K562 (cell line): ENCODE results near the gene TMC4. TPM values are rescaled to one million over a fixed set of nuclear protein-coding genes. Genes with fewer than 3 reads are reported as not detected.
A peak's percentile ranks its signal among the peaks of the same experiment; 100 is the strongest.

ENCODE experiments used
- AFF1 ChIP-seq, 2 experiments: fragments of 450-650 bp; IDR thresholded peaks; 2 replicates each; pipeline ENCODE4 v1.6.1; 2018; ENCODE audit warnings: mild to moderate bottlenecking in 2 of 2, low read depth in 1 of 2; ENCODE audit not compliant: partially characterized antibody in 2 of 2
- KAT7 ChIP-seq: sonication (generic); formaldehyde crosslinking; IDR thresholded peaks from 2 replicates; pipeline ENCODE4 v1.8.0; 2022; ENCODE audit warnings: missing genetic modification reagents, mild to moderate bottlenecking, borderline replicate concordance
- KLF10 ChIP-seq: fragments of 250-450 bp; sonication (Bioruptor Pico); IDR thresholded peaks from 2 replicates; pipeline ENCODE4 v1.6.1; 2021; ENCODE audit warnings: matching md5 sums
- LCOR ChIP-seq: sonication (generic); formaldehyde crosslinking; IDR thresholded peaks from 2 replicates; pipeline ENCODE4 v1.8.0; 2022; ENCODE audit warnings: mild to moderate bottlenecking, missing genetic modification reagents
- MIER1 ChIP-seq: fragments of 450-650 bp; IDR thresholded peaks from 2 replicates; pipeline ENCODE4 v1.6.1; 2016; ENCODE audit warnings: antibody characterized with exemption, mild to moderate bottlenecking, low read depth
- MYC ChIP-seq, 2 experiments: fragments of 250-450 bp in 1 of 2; sonication (Bioruptor Pico) in 1 of 2; IDR thresholded peaks; 2 replicates each; pipeline versions ENCODE4 v1.5.1 to v1.6.1; 2012 to 2021; ENCODE audit warnings: low read depth in 2 of 2, borderline replicate concordance in 1 of 2, improper control_type of control experiment in 1 of 2, low read length in 1 of 2, mild to moderate bottlenecking in 1 of 2, moderate library complexity in 1 of 2
- NCOA6 ChIP-seq: fragments of 450-650 bp; IDR thresholded peaks from 2 replicates; pipeline ENCODE4 v1.6.1; 2017; ENCODE audit warnings: mild to moderate bottlenecking
- NR2F6 ChIP-seq: fragments of 450-650 bp; formaldehyde crosslinking; IDR thresholded peaks from 2 replicates; pipeline ENCODE4 v1.4.0; 2020; ENCODE audit warnings: mild to moderate bottlenecking
- PYGO2 ChIP-seq: fragments of 450-650 bp; IDR thresholded peaks from 2 replicates; pipeline ENCODE4 v1.6.1; 2016; ENCODE audit warnings: mild to moderate bottlenecking, missing genetic modification characterization, moderate library complexity, missing compliant biosample characterization
- RB1 ChIP-seq: fragments of 450-650 bp; IDR thresholded peaks from 2 replicates; pipeline ENCODE4 v1.6.1; 2017; ENCODE audit warnings: low read depth, mild to moderate bottlenecking
- RBM22 ChIP-seq: fragments of 200-400 bp; formaldehyde crosslinking; IDR thresholded peaks from 2 replicates; pipeline ENCODE4 v1.6.1; 2018; ENCODE audit warnings: low read length, low read depth; ENCODE audit not compliant: poor library complexity, severe bottlenecking
- RNF2 ChIP-seq: sonication (generic); IDR thresholded peaks from 2 replicates; pipeline ENCODE4 v1.6.1; 2016
- SMARCB1 ChIP-seq: IDR thresholded peaks from 2 replicates; pipeline ENCODE4 v1.6.1; 2011; ENCODE audit warnings: improper control_type of control experiment, low read depth; ENCODE audit not compliant: insufficient read length
- STAG1 ChIP-seq: sonication (generic); formaldehyde crosslinking; IDR thresholded peaks from 2 replicates; pipeline ENCODE4 v1.5.0; 2020; ENCODE audit warnings: missing genetic modification reagents, borderline replicate concordance
- SUPT5H ChIP-seq: fragments of 450-650 bp; IDR thresholded peaks from 2 replicates; pipeline ENCODE4 v1.6.1; 2016
- TCFL5 ChIP-seq: fragments of 250-450 bp; sonication (Bioruptor Pico); conservative IDR thresholded peaks from 2 replicates; pipeline ENCODE4 v1.6.1; 2021; ENCODE audit warnings: mild to moderate bottlenecking, moderate library complexity, matching md5 sums
- ZNF586 ChIP-seq: fragments of 450-650 bp; formaldehyde crosslinking; conservative IDR thresholded peaks from 2 replicates; pipeline ENCODE4 v1.4.0; 2020; ENCODE audit warnings: mild to moderate bottlenecking, moderate library complexity
- ZSCAN32 ChIP-seq: fragments of 450-650 bp; formaldehyde crosslinking; IDR thresholded peaks from 2 replicates; pipeline ENCODE4 v1.4.0; 2020; ENCODE audit warnings: mild to moderate bottlenecking, moderate library complexity
- polyA plus RNA-seq, 8 experiments: library from polyadenylated mRNA; depleted of rRNA in 4 of 8; stranded (reverse) in 5 of 8; unstranded in 3 of 8; fragments of >200 nt; fragmentation: Nextera tagmentation in 2 of 8; fragmentation: Illumina TruSeq in 1 of 8; extraction: Ambion mirVana in 2 of 8; extraction: Trizol in 1 of 8; gene quantifications; 2 replicates each; pipeline versions ENCODE4 v1.2.1 to v1.2.3, GENCODE V29; 2011 to 2014; ENCODE audit warnings: inconsistent platforms in 1 of 8, missing spikeins in 1 of 8
- total RNA-seq, 7 experiments: library from RNA; depleted of rRNA in 6 of 7; stranded (reverse); fragments of >200 nt in 6 of 7; fragmentation: Illumina TruSeq in 2 of 7; extraction: Trizol in 2 of 7; gene quantifications; 2 replicates each; pipeline versions ENCODE4 v1.2.1 to v1.2.3, GENCODE V29; 2011 to 2021; ENCODE audit warnings: low replicate concordance in 1 of 7
- TF ChIP-seq, protein P1 (sequence below): fragments of 250-450 bp; sonication (Bioruptor Pico); IDR thresholded peaks from 2 replicates; pipeline ENCODE4 v1.8.0; 2022; ENCODE audit warnings: inconsistent platforms
- TF ChIP-seq, protein P2 (sequence below), 2 experiments: fragments of 450-650 bp; IDR thresholded peaks; 2 replicates each; pipeline ENCODE4 v1.6.1; 2016
- TF ChIP-seq, protein P3 (sequence below): fragments of 250-450 bp; sonication (Bioruptor Pico); IDR thresholded peaks from 2 replicates; pipeline ENCODE4 v1.5.0; 2022; ENCODE audit warnings: mild to moderate bottlenecking

The TMC4 gene
- total and polyA plus RNA-seq, 9 of the 15 experiments (the other 6 are each of a cell fraction or from before 2014, with no cell fraction given): 0.12 to 0.79 (median 0.36) TPM; not detected in 2

- no peak for TF ChIP-seq KLF10 (CRISPR knock-in tag)
- TF ChIP-seq NR2F6: no peak
- TF ChIP-seq, protein P1, sequence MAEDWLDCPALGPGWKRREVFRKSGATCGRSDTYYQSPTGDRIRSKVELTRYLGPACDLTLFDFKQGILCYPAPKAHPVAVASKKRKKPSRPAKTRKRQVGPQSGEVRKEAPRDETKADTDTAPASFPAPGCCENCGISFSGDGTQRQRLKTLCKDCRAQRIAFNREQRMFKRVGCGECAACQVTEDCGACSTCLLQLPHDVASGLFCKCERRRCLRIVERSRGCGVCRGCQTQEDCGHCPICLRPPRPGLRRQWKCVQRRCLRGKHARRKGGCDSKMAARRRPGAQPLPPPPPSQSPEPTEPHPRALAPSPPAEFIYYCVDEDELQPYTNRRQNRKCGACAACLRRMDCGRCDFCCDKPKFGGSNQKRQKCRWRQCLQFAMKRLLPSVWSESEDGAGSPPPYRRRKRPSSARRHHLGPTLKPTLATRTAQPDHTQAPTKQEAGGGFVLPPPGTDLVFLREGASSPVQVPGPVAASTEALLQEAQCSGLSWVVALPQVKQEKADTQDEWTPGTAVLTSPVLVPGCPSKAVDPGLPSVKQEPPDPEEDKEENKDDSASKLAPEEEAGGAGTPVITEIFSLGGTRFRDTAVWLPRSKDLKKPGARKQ (CRISPR knock-in tag): no peak
- no peak for TF ChIP-seq TCFL5 (CRISPR knock-in tag)
- TF ChIP-seq RNF2: no peak
- no peak for TF ChIP-seq SMARCB1
- TF ChIP-seq SUPT5H: peak; percentile 0; the same call in 1 of the 2 replicates
- no peak for TF ChIP-seq PYGO2 (tag)
- TF ChIP-seq STAG1 (CRISPR knock-in tag): no peak
- peak; percentile 67 for TF ChIP-seq RBM22
- no peak for TF ChIP-seq KAT7 (CRISPR knock-in tag)
- no peak for TF ChIP-seq ZSCAN32 (CRISPR knock-in tag)
- no peak for TF ChIP-seq NCOA6
- no peak for TF ChIP-seq ZNF586
- no peak for TF ChIP-seq AFF1 (IDR thresholded peaks at IDR 0.05; ENCODE audit: low read depth in 1 of 2, partially characterized antibody in 2 of 2)
- TF ChIP-seq LCOR (CRISPR knock-in tag): no peak
- TF ChIP-seq, protein P2, sequence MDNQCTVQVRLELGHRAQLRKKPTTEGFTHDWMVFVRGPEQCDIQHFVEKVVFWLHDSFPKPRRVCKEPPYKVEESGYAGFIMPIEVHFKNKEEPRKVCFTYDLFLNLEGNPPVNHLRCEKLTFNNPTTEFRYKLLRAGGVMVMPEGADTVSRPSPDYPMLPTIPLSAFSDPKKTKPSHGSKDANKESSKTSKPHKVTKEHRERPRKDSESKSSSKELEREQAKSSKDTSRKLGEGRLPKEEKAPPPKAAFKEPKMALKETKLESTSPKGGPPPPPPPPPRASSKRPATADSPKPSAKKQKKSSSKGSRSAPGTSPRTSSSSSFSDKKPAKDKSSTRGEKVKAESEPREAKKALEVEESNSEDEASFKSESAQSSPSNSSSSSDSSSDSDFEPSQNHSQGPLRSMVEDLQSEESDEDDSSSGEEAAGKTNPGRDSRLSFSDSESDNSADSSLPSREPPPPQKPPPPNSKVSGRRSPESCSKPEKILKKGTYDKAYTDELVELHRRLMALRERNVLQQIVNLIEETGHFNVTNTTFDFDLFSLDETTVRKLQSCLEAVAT (IDR thresholded peaks at IDR 0.05): no peak
- TF ChIP-seq RB1: no peak
- no peak for TF ChIP-seq MIER1
- no peak for TF ChIP-seq MYC (IDR thresholded peaks at IDR 0.05; ENCODE audit: low read depth, low read length)
- no peak for TF ChIP-seq MYC (CRISPR knock-in tag; IDR thresholded peaks at IDR 0.05; ENCODE audit: borderline replicate concordance, low read depth)
- TF ChIP-seq, protein P3, sequence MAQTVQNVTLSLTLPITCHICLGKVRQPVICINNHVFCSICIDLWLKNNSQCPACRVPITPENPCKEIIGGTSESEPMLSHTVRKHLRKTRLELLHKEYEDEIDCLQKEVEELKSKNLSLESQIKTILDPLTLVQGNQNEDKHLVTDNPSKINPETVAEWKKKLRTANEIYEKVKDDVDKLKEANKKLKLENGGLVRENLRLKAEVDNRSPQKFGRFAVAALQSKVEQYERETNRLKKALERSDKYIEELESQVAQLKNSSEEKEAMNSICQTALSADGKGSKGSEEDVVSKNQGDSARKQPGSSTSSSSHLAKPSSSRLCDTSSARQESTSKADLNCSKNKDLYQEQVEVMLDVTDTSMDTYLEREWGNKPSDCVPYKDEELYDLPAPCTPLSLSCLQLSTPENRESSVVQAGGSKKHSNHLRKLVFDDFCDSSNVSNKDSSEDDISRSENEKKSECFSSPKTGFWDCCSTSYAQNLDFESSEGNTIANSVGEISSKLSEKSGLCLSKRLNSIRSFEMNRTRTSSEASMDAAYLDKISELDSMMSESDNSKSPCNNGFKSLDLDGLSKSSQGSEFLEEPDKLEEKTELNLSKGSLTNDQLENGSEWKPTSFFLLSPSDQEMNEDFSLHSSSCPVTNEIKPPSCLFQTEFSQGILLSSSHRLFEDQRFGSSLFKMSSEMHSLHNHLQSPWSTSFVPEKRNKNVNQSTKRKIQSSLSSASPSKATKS (CRISPR knock-in tag): no peak
These were observed 17.3 kb downstream of the TMC4 start (continued) for GRCh38 chr19:54155694-54156093.
